ENCODE data around the gene TRAPPC3.

DNA sequence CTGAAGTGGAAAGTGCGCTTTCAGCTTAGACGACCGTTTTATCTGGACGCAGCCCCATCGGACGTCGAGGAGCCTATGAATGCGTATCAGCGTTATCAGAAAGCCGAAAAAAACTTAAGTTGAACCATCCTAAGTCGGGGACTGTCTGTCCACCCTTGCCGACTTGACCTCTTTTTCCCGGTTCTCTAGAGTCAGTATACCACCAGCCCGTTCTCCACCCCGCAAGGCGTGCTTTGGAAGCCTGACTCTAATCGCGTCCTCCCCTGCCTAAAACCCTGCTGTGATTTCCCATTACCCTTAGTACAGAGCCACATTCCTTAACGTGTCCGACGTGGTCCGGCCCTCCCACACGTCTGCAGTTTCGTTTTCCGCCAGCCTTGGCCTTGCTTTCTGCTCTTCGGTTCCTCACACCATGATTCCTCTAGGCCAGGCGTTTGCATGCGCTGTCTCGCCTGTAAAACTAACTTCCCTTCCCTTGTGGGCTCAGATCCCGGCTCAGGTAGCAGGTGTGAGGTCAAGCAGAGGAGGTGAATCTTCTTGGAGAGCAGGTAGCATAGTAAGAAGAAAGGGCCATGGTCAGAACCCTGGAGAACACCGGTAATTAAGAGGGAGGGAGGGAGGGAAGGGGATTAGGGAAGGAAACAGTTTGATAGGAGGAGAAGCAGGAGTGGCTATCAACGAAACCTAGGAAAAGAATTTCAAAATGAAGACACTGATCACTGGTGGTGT, 59.7 kb downstream of the TRAPPC3 start:
- TF ChIP-seq, protein P1, sequence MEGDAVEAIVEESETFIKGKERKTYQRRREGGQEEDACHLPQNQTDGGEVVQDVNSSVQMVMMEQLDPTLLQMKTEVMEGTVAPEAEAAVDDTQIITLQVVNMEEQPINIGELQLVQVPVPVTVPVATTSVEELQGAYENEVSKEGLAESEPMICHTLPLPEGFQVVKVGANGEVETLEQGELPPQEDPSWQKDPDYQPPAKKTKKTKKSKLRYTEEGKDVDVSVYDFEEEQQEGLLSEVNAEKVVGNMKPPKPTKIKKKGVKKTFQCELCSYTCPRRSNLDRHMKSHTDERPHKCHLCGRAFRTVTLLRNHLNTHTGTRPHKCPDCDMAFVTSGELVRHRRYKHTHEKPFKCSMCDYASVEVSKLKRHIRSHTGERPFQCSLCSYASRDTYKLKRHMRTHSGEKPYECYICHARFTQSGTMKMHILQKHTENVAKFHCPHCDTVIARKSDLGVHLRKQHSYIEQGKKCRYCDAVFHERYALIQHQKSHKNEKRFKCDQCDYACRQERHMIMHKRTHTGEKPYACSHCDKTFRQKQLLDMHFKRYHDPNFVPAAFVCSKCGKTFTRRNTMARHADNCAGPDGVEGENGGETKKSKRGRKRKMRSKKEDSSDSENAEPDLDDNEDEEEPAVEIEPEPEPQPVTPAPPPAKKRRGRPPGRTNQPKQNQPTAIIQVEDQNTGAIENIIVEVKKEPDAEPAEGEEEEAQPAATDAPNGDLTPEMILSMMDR (IDR thresholded peaks at IDR 0.05): no peak
- TF ChIP-seq POLR2A (IDR thresholded peaks at IDR 0.05) (no peak), POLR2AphosphoS5 (IDR thresholded peaks at IDR 0.05) (no peak), EP300 (IDR thresholded peaks at IDR 0.05) (no peak)
